Renal cortical epithelial cell (primary cell): ENCODE measurements around the gene BLM. TPM values are rescaled to one million over a fixed set of nuclear protein-coding genes. Genes with fewer than 3 reads are reported as not detected.
"Not testable (repeated sequence)": the region's sequence is repeated elsewhere in the genome, so short reads cannot be mapped to it uniquely, and the experiment has no call there.

Experiments used
- DNase-seq: peaks from one replicate; pipeline ENCODE4 v3.0.0-alpha.2; 2011; ENCODE audit warnings: low read depth
- total RNA-seq: library from RNA; depleted of rRNA; stranded (reverse); fragments of >200 nt; gene quantifications from 2 replicates; pipeline ENCODE4 v1.2.3, GENCODE V29; 2014

Gene BLM
- total RNA-seq, 1 donor from 2014 or later = 0.89 TPM

DNA sequence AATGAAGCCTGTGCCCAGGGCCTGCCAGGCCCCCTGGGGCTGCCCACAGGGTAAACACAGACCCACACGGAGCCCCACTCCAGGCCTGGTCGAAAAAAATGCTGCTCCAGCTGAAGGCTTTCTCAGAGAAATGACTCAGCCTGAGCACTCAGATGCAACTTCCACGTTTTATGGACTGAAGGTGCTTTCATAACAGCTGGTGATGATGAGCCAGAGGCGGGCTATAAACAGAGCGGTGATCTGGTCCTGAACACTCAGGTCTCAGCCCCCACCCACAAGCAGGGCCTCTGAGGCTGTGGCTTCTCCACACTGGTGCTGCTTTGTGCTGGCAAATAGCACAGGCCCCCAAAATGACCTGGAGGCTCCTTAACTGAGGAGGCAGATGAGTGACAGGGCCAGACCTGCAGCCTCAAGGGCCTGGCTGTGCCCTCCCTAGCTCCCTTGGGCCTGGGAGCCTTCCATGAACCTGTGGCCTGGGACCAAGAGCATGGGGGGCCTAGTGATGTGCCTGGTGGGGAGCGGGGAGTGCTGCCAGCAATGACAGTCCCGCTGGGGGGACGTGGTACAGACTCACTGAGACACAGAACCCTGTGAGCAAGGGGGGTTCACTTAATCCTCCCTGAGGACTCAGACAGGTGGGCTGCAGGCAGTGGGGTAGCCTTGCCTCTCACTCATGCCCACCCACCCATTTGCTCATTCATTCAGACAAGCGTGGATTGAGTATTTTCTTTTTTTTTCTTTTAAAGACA is 128.2 kb downstream of the BLM start:
- DNase-seq = peak; percentile 88

DNA sequence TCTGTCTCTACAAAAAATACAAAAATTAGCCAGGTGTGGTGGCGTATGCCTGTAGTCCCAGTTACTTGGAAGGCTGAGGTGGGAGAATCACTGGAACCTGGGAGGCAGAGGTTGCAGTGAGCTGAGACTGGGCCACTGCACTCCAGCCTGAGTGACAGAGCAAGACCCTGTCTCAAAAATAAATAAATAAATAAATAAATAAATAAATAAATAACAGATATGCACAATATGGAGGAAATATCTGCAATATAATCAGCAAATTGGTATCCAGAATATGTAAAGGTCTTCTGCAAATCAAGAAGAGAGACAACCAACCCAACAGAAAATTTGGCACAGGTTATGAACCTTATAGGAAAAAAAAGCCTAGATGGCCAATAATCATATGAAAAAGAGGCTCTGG is 132.3 kb downstream of the BLM start:
- not testable (repeated sequence) for DNase-seq

DNA sequence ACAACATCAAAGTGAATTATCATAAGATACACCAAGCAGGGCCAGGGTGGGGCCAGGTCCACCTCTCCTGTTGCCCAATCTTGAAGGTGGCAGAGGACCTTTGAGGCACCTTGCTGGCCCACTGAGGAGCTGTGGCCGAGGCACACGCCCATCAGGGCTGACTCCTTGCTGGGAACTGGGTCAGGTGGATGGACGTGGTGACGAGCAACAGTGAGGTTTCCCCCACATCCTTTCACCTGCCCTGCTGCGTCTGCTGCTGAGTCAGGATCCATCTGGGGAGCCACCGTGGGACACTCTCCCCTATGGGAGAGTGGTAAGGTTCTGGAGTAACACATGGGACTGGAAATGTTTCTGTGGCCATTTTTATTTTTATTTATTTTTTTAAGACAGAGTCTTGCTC is 134.0 kb downstream of the BLM start:
- no peak for DNase-seq

DNA sequence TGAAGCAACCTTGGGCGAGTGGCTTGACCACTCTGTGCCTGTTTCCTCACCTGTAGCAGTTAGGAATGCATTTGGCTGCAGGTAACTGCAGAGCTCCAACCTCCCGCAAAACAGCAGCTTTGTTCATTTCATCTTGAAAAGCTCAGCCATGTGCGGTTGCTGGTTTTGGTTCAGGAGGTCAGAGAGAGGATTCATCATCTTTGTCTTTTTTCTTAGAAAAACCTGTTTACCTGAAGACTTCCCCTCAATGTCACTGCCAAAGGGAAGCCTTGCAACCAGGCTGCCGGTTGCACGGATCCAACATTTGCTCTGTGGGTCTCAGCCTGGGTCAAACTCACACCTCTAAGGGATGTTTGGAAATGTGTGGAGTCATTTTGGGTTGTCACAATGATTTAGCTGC is 134.8 kb downstream of the BLM start:
- DNase-seq = no peak

DNA sequence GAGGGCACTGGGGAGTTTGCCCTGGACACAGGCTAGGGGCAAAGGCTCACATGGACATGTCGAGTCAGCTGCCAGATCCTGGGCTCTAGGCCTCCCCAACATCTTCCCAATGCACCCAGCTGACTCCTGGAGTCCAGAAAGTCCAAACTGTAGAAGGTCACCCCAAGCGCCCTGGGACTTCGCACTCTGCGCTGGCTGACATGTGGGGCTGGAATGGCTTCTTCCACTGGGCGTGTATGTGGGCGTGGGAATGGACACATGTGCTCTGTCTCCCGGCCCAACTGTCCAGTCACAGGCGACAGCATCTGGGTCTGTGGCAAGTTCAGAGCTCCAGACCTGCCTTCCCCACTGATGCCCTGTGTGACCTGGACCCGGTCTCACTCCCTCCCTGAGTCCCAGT is 138.0 kb downstream of the BLM start:
- DNase-seq = no peak

DNA sequence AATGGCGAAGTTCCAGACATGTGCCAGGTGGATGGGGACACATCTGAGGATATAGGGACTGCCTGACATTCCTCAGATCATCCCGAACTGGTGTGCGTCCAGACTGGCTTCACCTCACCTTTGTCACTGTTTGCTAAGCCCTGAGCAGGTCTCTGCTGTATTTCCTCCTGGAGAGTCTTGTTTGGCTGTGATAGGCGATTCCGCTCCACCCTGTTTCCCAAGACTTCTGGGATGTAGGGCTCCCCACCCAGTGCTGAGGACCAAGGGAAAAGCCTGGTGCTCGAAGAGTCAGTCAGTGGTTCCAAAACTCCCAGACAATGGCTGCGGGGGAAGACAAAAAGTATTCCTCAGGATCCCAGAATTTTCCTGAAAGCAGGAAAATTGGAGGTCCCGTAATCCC is 140.2 kb downstream of the BLM start:
- no peak for DNase-seq

DNA sequence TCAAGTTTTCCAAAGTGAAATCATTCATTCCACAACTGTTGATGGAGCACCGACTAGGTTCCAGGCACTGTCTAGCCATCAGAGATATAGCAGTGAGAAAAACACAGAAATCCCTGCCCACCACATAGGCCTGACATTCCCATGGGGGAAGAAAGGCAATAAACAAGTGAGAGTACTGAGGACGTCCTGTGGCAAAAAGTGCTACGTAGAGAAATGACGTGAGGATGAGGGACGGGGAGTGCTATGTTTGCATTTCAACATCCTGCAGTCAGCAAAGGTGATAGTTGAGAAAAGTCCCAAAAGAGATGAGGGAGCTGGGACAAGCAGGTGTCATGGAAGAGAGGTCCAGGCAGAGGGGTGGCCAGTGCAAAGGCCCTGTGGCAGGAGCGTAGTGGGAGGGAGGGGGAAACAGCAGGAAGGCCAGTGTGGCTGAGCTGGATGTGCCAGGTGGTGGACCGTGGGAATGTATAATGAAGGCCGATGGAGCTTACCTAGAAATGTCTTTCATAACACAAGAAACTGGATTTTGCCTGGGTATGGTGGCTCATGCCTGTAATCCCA is 140.8 kb downstream of the BLM start:
- DNase-seq = no peak

DNA sequence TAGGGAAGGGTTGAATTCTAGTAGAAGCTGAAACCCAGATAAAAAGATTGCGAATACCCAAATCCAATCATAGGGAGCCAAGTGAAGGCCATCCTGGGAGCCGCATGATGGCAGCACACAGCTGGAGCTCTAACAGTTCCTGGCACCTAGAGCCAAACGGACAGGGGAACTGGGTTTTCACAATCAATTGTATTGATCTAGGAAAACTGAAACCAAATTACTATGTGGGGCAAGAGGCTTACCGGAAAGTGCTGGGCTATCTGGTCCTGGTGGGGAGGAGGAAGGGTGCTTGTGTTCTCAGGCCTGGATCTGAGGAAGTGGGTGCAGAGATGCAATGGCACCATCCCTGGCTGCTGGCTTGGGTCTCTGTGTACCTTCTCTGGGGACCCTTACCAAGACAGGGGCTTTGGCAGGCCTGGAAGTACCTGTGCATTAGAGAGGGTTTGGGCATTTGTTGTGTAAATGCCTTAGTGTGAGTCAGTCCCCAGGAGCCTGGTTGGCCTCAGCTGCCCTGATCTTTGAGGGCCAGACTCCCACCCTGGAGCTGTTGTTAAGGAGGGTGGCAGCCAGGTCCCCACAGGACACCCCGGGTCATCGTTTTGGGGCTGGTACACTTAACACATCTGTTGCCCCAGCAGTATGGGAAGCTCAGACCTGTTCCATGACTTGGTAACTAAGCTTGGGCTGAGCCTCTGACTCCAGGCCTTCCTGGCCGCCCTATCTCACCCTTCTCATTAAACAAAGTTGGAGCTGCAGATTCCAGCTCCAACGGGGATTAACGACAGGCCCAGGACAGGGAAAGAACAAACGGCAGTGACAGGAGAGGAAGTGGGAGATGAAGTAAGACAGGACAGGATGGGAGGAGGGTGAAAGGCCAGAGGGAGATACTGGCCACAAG is 142.3 kb downstream of the BLM start:
- no peak for DNase-seq

DNA sequence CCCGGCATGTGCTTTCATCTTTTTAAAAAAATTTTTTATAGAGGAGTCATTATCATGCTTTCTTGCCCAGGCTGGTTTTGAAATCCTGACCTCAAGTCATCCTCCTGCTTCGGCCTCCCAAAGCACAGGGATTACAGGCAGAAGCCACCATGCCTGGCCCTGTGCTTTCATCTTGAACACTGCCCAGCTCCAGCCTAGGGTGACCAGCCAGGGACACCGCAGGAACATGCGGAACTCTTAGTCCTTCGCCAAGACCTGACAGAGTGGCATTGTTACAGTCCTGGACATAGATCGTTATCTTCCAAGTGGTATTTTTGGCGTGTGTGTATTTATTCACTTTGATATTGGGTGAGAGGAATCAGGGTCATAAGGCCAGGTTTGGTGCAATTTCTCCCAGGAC is 143.3 kb downstream of the BLM start:
- DNase-seq = no peak

DNA sequence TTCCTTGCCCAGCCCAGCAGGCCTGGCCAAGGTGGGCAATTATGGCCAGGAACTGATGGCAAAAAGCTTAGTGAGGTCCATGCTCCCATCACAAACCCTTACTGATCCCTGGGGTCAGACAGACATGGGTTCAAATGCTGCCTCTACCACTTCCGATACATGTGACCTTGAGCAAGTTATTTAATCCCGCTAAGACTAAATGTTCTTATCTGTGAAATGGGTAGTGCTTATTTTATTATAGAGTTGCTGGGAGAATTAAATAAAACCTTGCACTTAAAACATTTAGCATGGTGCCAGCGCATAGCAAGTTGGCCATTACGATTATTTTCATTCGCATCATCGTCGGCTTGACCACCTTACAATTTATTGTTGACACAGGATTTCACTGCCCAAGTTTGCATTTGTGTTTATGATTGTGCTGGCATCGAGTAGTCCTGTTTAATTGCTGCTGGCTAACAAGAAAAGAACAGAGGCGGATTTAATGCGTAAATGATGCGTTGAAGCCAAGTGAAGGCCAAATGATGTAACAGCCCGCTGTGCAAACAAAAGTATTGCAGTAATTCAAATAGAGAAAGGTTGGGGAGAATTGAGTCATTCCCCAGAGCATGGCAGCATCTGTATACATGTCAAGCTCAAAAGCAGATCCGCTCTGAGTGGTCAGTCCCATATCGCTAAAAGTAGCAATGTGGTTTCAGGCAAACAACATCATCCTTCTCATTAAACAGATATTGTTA is 144.0 kb downstream of the BLM start:
- DNase-seq = no peak

DNA sequence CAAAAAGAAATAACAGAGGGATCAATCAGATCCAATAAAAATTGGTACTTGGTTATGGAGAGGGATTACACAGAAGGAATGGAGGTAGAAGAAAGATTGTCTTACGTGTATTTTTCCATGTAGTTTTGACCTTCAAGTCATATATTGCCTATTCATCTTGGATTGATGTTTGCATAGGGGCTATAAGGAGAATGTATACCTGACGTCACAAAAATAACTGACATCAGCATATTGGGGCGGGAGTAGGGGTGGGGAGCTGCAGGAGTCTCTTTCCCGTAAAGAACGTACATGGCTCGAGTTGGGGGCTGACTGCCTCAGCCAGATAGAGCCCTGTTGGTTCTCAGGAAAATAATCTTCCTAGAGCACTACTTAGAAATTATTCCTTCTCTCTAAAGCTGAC is 145.3 kb downstream of the BLM start:
- DNase-seq = no peak

DNA sequence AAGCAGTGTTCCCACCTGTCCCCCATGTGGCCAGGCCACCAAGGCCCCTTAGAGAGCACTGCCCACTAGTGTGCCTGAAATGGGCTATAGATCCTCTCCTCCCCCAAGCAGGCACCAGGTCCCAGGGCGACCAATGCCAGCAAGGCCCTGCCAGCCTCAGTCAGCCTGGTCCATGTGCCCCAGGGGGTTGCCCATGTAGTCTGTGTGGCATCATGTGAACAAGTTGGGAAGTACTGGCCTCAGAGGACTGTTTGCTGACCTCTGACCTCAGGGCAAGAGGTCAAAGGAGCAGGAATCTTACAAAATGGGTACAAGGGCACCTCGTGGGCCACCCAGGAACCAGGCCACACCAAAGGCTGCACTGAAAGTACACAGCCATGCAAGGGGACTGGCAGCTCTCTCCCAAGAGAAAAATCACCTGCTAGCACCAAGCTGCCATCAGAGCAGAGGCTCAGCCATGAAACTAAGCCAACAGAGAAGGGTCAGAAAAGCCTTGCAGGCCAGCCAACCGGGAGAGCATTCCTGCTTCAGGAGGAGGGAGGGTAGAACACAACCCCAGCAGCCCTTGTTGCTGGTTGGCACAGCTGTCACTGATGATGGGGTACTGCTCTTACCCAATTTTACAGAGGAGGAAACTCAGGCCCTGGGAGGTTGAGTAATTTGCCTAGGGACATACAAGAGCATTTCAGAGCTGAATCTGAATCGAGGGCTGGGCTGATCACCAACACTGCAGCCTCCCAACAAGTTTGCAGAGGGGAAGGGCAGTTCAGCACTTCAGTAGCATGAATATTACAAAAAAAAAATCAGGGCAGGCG is 146.0 kb downstream of the BLM start:
- DNase-seq = peak; percentile 48

DNA sequence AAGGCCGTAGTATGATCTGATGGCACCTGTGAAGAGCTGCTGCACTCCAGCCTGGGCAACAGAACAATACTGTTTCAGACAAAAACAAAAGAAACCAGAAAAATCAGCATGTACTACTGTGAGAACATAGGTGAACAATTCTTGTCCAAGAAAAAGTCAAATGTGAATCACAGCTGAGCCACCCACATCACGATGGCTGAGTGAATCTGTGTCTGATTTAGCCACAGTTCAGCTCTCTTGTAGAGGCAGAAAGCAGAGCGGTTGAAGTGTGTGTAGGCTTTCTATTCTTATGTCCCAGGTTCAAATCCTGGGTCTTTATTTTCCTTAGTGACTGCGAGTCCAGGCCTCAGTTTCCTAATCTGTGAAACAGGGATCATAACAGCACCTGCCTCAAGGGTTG is 146.8 kb downstream of the BLM start:
- DNase-seq = peak; percentile 37

DNA sequence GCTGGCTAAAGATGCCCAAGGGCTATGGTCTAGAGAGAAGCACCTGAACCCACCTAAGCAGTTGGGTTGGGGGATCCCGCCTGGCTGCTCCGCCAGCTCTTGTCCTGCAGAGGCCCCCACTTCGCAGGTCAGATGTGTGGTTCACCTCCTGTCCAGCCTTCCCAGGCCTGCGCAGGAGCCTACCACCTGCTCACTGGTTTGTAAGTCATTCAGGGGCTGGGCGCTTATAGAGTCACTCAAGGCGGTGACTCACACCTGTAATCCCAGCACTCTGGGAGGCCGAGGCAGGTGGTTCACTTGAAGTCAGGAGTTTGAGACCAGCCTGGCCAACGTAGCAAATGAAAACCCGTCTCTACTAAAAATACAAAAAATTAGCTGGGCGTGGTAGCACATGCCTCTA is 147.4 kb downstream of the BLM start:
- no peak for DNase-seq

DNA sequence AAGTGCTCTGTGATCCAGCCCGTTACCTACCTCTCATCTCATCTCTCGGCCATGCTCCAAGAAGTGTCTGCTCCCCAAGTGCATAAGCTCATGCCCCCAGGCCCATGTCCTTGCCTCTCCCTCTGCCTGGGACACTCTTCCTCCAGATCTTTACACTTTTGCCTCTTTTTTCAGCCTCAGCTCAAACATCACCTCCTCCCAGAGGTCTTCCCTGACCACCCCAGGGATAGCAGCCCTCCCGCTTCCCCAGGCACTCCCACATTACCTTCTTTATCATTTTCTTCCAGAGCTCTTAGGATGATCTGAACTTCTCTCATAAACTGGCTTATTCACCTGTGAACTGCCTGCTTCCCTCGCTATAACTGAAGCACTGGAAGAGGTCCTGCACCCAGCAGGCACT is 148.6 kb downstream of the BLM start:
- DNase-seq = no peak

Other genes with a start within 250 kb of the BLM start
- 4.9 and 17.3 TPM in 2 replicates for gene CRTC3, start 187.4 kb upstream of the BLM start, total RNA-seq
- 59.2 and 124 TPM in 2 replicates for gene FURIN, start 151.2 kb downstream of the BLM start, total RNA-seq
- gene FES, start 167.2 kb downstream of the BLM start, total RNA-seq = 3.3 and 7.1 TPM in 2 replicates
- gene MAN2A2, start 186.0 kb downstream of the BLM start, total RNA-seq = 12.0 and 31.3 TPM in 2 replicates
- gene HDDC3, start 215.2 kb downstream of the BLM start, total RNA-seq = 13.0 and 17.1 TPM in 2 replicates
- gene UNC45A, start 217.9 kb downstream of the BLM start, total RNA-seq = 71.0 and 74.1 TPM in 2 replicates
- gene RCCD1, start 237.5 kb downstream of the BLM start, total RNA-seq = 10.1 and 15.7 TPM in 2 replicates